ENCODE results near the gene CC2D1B.
"Not testable (repeated sequence)": the region's sequence is repeated elsewhere in the genome, so short reads cannot be mapped to it uniquely, and the experiment has no call there.

Gene CC2D1B, protein sequence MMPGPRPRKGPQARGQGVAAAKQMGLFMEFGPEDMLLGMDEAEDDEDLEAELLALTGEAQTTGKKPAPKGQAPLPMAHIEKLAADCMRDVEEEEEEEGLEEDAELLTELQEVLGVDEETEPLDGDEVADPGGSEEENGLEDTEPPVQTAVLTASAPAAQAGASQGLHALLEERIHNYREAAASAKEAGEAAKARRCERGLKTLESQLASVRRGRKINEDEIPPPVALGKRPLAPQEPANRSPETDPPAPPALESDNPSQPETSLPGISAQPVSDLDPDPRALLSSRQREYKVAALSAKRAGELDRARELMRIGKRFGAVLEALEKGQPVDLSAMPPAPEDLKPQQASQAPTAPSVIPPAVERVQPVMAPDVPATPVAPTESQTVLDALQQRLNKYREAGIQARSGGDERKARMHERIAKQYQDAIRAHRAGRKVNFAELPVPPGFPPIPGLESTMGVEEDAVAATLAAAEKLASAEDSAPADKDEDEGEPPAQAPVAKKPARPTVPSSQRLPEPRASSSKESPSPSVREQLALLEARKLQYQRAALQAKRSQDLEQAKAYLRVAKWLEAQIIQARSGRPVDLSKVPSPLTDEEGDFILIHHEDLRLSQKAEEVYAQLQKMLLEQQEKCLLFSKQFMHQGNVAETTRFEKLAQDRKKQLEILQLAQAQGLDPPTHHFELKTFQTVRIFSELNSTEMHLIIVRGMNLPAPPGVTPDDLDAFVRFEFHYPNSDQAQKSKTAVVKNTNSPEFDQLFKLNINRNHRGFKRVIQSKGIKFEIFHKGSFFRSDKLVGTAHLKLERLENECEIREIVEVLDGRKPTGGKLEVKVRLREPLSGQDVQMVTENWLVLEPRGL

DNA sequence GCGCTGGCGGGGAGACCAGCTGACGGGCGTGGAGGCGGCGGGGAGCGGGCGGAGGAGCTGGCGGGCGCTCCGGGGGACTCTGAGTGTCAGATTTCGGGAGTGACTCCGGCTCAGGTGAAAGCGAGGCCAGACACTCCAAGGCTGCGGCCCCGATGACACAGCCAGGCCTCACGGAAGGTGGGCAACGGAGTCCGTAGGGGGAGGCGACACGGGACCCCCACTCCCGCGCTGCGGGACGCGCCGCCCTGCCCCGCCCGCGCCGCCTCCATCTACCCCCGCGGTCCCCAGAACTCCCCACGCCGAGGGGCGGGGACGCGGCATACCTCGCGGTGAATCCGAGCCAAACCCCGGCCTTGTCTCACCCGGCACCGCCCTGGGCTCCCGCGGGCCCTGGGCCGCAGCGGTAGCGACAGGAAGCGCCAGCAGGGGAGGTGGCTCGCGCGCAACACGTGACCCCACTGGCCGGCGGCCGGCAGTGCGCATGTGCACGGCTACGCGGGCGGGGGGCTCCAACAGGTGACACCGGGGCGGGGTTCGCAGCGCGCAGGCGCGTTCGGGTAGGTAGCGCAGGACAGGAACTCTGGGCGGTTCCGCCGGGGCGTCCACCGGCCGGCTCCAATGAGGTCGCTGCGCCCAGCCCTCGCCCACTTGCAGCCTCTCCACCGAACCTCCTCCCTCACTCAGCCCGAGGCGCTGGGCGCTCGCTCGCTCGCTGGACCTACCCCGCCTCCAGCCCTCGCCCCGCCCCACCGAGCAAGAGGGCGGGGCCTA, at the start of gene CC2D1B:
CC2D1B (minus strand) TSS at position 460 of the 771 bp plus-strand sequence. CDS start 1,585 bp downstream, outside the sequence.
- peak; percentile 97 to 99 for DNase-seq (ENCODE audit: low read depth in 2 of 2)

DNA sequence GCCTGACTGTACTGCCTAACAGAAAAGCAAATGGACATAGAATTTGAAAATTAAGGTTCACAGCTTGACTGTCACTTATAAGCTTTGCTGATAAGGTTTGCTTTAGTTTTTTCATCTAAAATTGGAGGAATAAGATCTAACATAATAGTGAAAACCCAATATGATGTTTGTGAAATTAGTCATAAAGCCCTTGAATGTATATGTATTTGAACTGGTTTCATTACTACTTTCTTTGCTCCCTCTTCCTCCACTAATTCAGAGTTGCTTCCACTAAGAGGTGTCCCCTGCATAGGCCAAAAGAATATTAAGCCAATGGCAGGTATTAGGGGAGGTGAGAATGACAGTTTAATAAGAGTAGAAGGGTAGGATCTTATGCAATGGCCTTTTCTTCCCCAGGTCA, 48.9 kb upstream of the CC2D1B start:
- DNase-seq (ENCODE audit: low read depth in 2 of 2) = no peak

DNA sequence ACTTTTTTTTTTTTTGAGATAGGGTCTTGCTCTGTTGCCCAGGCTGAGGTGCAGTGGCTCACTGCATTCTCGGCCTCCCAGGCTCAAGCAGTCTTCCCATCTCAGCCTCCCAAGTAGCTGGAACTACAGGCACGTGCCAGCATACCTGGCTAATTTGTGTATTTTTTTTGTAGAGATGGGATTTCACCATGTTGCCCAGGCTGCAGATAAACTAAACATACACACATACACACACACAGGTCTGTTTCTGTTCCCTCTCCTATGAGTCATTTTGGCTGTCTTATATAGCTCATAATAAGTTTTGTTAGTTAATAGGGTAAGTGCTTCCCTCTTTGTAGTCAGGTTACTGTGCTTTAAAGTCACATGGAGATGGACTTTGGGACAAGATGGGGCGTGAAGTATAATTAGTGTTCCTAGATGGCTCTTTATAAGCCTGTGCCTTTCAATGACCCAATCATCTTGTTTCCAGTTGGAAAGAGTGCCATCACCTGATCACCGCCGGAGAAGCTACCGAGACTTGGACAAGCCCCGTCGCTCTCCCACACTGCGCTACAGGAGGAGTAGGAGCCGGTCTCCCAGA, 47.5 kb upstream of the CC2D1B start:
- no peak for DNase-seq (ENCODE audit: low read depth in 2 of 2)

DNA sequence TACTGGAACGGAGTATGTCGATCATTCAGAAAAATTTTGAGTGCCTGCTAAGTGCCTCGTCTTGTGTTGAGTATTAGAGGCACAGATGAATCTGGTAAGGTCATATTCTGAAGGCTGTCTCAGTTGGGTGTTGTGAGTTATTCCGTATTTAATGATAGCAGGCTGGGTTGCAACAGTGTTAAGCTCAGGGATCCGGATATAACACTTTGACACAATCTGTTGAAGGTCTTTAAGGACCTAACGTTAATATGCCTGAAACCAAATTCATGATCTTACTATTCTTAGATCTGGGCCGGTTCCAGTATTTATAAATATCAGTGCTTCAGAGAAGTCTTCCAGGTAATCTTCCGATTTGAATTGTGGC, 39.0 kb upstream of the CC2D1B start:
- DNase-seq (ENCODE audit: low read depth in 2 of 2) = no peak

DNA sequence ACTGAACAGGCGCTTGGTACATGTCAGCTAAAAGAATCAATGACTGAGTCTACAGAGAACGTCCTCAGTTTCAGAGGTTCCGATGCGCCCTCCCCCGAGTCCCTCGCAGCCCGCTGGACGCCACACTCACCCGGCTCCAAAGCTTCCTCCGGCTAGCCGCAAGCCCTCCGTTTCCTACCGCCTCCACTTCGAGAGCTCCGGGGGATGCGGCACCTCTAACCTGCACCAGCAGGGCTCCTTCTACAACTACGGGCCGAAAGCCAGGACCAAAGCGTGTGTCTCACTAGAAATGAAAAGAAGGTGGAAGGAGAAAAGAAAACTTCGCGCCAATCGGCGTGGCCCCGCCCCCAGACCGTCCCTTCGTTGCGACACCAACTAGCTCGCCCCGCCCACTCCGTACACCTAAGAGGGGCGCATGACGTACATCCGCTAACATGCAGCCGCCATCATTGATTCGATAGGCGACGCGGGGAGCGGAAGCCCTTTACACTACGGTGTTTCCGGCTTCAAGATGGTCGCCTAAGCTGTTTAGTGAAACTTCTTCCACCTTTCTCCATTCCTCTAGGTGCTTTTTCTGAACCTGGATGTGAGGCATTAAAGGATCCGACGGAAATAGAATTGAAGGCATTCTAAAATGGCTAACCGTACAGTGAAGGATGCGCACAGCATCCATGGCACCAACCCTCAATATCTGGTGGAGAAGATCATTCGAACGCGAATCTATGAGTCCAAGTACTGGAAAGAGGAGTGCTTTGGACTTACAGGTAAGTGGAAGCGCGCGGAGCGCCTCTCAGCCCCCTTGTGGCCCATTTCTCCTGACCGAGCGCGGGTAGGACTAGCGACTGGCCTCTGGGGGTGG, 38.3 kb upstream of the CC2D1B start, which contains the start of the genes ORC1 and PRPF38A:
ORC1 (minus strand) TSS at position 308 of the 859 bp plus-strand sequence. CDS start 2,200 bp downstream, outside the sequence.
PRPF38A (plus strand) TSS at position 487 of the 859 bp plus-strand sequence; CDS start at position 635, 148 bp downstream.
- DNase-seq (ENCODE audit: low read depth in 2 of 2) = peak; percentile 98 to 99

DNA sequence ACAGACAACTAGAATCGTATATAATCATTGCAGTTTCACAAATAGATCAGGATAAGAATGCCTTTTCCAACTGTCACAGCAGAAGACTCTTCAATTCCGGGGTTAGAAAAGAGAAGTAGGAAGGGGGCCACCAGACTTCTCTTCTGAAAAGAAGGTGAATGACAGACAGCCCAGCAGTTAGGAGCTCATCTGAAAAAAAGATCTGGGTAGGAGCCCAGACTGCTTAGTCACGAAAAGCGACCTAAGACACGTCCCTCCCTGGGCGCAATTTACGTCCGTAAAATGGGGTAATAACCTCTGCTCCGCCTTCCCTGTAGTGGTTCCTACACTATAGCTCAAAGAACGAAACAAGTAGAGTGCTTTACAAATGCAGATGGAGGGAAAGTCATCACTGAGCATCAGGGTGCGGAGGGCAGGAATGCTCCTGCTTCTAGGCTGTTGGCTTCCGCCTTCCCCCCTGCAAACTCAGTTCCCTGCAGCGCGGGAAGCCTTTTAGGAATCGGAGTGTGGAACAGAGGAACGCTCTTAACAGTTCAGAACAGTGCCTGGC, 37.6 kb upstream of the CC2D1B start:
- DNase-seq (ENCODE audit: low read depth in 2 of 2) = peak; percentile 40 to 45

DNA sequence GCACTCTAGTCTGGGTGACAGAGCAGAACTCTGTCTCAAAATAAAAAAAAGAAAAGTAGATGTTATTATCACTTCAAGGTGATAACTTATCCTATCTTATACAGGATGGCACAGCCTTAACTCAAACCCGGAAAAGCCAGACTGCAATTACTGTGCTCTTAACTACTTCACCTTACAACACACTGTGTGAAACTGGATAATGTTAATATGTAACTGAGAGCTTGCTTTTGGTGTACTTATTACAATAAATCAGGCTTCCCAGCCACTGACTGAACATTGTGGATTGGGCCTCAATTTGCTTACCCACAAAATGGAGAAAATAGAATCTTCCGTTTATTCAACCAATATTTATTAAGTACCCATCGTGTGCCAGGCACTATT, 36.8 kb upstream of the CC2D1B start:
- no peak for DNase-seq (ENCODE audit: low read depth in 2 of 2)

DNA sequence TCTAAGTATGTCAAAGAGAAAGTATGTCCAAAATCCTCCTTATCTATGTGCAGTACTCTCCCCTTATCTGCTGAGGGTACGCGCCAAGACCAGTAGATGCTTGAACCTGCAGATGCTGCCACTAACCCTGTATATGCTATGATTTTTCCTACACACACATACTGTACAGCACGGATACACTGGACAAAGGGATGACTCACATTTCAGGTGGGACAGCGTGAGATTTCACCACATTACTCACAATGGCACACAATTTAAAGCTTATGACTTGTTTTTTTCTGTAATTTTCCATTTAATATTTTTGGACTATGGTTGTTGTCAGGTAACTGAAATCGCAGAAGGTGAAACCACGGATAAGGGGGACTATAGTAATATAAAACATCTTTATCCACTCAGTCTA, 34.1 kb upstream of the CC2D1B start:
- no peak for DNase-seq (ENCODE audit: low read depth in 2 of 2)

DNA sequence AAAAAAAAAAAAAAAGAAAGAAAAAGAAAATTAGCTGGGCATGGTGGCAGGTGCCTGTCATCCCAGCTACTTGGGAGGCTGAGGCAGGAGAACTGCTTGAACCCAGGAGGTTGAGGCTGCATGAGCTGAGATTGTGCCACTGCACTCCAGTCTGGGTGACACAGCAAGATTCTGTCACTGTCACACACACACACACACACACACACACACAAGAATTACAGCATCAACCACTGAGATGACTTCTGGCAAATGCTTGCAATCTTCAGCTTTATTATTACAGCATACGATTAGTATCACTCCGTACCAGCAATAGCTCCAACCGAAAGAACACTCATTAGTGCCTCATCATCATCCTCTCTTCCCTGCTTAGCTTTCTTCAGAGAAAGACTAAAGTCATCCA, 33.6 kb upstream of the CC2D1B start:
- DNase-seq (ENCODE audit: low read depth in 2 of 2) = no peak

DNA sequence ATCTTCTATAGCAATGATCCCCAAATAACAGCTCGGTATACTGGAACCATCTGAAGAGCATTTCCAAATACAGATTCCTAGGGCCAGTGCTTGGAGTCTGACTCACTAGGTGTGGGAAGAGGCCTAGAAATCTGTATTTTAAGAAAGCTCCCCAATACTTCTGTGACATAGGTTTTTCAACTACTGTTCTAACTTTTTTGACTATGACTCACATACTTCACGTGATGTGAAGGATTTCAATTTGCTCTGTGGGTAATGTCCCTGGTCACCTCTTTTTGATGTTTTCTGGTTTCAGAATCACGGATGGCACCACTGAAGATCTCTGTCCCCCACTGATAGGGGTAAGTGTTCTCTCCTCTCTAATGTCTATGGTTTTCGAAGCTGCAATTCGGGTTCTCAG, 27.2 kb upstream of the CC2D1B start:
- DNase-seq (ENCODE audit: low read depth in 2 of 2) = no peak

DNA sequence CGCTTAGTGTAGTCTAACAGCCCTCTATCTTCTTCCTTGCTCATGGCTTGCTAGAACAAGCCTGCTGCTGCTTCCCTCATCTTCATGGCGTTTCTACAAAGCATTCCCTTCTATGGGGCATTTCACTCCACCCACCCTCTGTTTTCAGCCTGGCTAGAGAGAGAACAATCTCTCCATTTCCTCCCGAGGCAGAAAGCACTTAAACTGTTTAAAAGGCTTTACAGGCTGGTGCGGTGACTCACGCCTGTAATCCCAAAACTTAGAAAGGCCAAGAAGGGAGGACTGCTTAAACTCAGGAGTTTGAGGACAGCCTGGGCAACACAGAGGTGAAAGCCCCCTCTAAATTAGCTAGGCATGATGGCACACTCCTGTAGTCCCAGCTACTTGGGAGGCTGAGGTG, 20.5 kb upstream of the CC2D1B start:
- no peak for DNase-seq (ENCODE audit: low read depth in 2 of 2)

DNA sequence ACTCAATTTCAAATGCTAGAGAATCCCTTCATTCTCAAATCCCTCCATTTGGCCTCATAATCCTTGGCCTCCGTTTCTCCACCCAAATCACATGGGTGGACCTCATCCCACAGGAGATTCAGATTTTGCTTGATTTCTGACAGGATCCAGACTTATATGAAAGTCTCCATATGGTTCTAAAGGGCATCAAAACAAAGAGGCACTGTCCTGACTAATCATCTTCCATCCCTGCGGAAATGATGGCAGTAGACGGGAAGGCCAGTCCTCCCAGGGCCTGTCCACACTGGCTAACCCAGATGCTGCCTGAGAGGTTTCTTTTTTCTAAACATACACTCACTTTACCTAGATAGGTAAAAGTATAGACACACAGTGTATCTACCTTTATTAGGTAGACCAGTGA, 19.4 kb upstream of the CC2D1B start:
- no peak for DNase-seq (ENCODE audit: low read depth in 2 of 2)

DNA sequence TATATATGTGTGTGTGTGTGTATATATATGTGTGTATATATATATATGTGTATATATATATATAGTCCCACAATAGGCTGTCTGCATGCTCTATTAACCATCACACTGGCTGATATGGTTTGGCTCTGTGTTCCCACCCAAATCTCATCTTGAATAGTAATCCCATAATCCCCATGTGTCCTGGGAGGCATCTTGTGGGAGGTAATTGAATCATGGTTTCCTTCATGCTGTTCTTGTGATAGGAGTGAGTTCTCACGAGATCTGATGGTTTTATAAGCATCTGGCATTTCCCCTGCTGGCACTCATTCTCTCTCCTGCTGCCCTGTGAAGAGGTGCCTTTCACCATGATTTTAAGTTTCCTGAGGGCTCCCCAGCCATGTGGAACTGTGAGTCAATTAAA, 3.8 kb upstream of the CC2D1B start:
- not testable (repeated sequence) for DNase-seq (ENCODE audit: low read depth in 2 of 2)

DNA sequence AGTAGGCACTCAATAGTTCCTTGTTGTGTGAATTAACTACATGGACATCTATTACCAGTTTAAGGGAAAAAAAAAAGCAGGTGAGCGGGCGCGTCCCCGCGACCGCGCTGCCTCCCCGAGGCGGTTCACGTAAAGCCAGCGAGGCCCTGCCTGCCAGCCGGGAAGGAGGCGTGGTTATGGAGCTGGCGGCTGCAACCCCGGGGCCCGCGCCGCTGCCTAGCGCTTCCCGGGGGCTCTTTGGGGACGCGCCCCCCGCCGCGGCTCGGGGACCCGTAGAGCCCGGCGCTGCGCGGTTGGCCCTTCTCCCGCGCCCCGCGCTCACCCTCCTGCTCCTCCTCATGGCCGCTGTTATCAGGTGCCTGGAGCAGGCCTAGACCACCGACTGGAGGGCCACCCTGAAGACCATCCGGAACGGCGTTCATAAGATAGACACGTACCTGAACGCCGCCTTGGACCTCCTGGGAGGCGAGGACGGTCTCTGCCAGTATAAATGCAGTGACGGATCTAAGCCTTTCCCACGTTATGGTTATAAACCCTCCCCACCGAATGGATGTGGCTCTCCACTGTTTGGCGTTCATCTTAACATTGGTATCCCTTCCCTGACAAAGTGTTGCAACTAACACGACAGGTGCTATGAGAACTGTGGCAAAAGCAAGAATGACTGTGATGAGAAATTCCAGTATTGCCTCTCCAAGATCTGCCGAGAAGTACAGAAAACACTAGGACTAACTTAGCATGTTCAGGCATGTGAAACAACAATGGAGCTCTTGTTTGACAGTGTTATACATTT, 2.6 kb upstream of the CC2D1B start:
- DNase-seq (ENCODE audit: low read depth in 2 of 2) = peak; percentile 36 to 42

DNA sequence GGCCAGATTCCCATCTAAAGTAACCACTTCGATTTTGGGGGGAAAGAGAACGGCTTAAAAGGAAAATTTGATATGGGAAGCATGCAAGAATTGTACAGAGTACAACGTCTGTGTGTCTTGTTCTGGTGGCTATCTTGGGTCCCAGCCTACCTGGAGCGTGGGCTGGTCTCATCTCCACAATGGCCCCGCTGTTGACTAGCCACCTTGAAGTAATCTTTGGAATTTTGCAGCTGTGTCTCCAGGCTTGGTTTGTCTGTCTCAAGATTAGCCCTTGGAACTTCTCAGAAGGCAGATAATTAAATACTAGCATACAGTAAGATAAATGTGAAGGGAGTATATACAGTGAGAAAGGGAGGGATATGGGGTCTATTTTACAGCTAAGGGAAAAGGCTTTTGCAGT, 1.3 kb upstream of the CC2D1B start:
- DNase-seq (ENCODE audit: low read depth in 2 of 2) = no peak

DNA sequence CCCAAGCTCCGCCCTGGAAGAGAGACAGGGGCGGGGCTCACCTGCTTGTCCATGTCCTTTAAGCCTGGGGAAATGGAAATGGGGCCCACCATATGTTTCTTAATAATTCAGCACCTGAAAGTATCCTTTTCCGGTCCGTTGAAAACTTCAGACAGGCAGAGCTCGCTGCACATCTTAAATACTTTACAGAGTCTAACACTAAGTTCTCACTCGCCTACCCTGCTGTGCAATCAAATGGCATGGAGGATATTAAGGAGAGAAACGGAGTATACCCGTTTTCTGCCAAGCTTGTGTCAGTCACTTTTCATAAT, 467 bp upstream of the CC2D1B start:
- no peak for DNase-seq (ENCODE audit: low read depth in 2 of 2)

DNA sequence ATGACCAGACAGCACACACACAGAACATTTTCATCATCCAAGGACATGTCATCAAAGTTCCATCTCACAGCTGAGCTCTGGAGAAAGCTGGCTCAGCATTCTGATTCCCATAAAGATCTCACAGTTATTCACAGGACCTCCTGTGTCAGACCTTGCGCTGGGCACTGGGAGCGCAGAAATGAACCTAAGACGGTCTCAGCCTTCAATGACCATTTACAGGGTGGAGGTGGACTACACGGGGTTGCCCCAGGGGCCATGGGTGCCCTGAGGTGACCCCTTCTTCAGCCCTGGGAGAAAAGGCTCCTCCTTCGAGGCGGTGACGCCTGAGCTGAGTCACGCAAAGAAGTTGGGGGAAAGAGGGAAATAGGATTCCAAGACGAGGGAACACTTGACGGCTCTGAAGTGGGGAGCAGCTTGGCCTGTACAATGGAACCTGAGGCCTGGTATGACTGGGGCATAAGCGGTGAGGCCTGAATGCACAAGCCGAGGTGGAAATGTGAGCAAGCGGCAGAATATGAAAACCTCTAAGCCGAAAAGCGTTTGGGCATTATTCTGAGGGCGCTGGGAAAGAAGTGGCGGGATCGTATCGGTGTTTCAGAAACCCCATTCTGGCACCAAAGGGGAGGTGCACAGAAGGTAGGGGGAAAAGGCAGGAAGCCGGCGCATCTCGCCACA, 797 bp downstream of the CC2D1B start:
- no peak for DNase-seq (ENCODE audit: low read depth in 2 of 2)

DNA sequence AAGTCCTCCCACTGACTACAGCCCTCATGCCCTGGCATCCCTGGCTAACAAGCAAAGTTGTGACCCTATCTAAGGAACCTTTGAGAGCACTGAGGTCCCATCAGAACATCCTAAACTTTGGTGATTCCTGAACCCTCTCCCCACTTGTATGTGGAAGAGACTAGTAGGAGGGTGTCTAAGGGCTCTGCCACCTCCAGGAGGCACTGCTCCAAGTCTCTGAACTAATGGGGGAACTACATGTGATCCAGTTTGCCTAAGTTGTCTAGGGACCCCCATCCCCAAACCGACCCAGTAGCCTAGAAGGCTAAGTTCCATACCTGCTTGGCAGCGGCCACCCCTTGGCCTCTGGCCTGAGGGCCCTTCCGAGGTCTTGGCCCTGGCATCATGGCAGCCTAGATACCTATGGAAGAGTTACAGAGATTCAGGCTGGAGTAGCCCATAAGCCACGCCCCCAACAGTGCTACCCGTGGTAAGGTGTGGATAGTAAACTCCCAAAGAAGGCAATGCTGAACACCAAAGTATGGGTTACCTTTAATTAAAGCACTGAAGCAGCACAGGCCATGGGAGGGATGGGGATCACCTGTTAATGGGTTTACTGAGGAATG, 1.7 kb downstream of the CC2D1B start:
- DNase-seq (ENCODE audit: low read depth in 2 of 2) = no peak

DNA sequence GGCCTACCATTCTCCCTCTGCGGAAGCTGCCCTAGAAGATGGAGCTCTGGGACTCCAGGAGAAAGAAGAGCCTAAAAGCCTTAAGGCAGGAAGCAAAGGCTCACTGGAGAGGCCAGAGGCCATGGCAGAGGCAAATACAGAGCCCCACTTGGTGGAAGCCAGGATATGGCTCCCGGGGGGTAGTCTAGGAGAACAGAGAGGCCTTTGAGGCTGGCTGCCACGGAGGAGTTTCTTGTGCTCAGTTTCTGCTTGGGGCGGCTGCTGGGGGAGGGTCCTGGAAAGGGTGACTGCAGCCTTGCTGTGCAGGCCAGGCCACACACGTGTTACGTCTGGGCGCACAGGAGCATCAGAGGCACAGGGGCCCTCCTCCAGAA, 5.4 kb downstream of the CC2D1B start:
- DNase-seq (ENCODE audit: low read depth in 2 of 2) = no peak

All from stimulated activated CD4-positive, alpha-beta T cell treated with anti-CD3 and anti-CD28 coated beads, Interleukin-4, amount 100 ng/mL, for 48 hours (primary cell).